GM10266 (cell line): ENCODE measurements around the gene GPBAR1.

Source experiments
- DNase-seq: peaks from one replicate; pipeline ENCODE4 v3.0.0; 2012; ENCODE audit errors: extremely low spot score
- CTCF ChIP-seq: IDR thresholded peaks from 2 replicates; pipeline ENCODE4 v1.5.1; 2012; ENCODE audit warnings: mild to moderate bottlenecking, low read depth; ENCODE audit not compliant: control insufficient read depth, insufficient read depth; ENCODE audit errors: missing control alignments

The GPBAR1 gene

DNA sequence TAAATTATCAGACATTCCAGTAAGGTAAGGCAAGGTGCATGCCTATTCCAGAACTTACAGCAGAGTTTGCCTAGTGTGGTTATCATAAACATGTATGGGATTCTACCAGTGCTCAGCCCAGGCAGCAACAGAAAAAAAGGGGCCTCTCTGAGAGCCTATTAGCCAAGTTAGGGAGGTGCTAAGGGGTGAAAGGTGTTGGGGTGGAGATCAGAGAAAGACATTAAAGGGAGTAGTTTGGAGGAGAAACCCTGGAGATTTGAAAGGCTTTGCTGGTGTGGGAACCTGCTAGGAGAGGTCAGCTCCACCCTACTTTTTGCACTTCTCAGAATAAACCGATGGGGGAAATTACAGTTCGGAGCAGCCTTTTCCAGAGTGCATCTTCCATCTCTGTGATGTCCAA lies 40.9 kb upstream of the GPBAR1 start:
- no peak for TF ChIP-seq CTCF
- no peak for DNase-seq

- TF ChIP-seq CTCF, result no peak
- no peak for DNase-seq
Measured at GRCh38 chr2:218221000-218221399, 39.8 kb upstream of the GPBAR1 start.

DNA sequence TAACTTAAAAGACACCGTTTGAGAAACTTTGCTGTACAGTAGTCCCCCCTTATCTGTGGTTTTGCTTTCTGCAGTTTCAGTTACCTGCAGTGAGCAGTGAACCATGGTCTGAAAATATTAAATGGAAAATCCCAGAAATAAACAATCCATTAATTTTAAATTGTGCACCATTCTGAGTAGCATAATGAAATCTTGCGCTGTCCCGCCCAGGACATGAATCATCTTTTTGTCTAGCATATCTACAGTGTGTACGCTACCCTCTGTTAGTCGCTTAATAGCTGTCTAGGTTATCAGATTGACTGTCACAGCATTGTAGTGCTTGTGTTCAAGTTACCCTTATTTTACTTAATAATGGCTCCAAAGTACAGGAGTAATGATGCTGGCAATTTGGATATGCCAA lies 37.8 kb upstream of the GPBAR1 start:
- no peak for DNase-seq
- no peak for TF ChIP-seq CTCF

GRCh38 chr2:218224186-218224585 lies 36.6 kb upstream of the GPBAR1 start:
- TF ChIP-seq CTCF, result no peak
- no peak for DNase-seq

GRCh38 chr2:218226903-218227302 lies 33.9 kb upstream of the GPBAR1 start:
- DNase-seq, result no peak
- TF ChIP-seq CTCF, result no peak

DNA sequence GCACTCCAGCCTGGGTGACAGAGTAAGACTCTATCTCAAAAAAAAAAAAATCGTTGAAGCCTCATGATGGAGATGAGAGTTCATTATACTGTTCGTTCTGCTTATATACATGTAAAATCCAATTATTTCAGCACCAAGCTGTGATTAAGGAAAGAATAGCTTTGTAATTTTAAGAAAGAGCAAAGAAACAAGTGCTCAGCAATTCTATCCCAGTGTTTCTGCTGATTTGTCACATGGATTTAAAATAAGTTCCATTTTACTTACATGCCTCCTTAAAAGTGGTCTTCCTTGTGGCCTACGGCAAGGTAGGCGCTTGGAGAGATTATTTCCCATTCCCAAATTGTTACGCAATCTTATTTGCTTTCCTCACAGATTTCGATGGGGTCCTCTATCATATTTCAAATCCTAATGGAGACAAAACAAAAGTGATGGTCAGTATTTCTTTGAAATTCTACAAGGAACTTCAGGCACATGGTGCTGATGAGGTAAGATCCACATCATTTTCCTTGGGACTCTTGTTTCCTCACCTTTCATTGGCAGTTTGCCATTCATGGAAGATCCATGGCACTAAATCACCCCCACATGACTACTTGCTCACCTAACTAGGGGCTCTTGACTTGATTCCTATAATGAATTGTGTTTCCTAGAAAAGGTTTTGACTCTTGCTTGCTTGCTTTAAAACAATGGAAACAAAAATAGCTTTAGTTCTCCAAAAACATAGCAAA lies 32.3 kb upstream of the GPBAR1 start:
- TF ChIP-seq CTCF, result no peak
- no peak for DNase-seq

- DNase-seq, result peak; percentile 66
- no peak for TF ChIP-seq CTCF
Measured at GRCh38 chr2:218229239-218229638, 31.6 kb upstream of the GPBAR1 start.
